NCI-H2081 (cell line): Measurements from ENCODE around the gene NDUFB3.
"Not testable (repeated sequence)": the region's sequence is repeated elsewhere in the genome, so short reads cannot be mapped to it uniquely, and the experiment has no call there.

Source experiments
- DNase-seq, 2 experiments: peaks; one replicate each; lab custom pipeline; 2025; lab: John Stamatoyannopoulos, UW

Gene NDUFB3

DNA sequence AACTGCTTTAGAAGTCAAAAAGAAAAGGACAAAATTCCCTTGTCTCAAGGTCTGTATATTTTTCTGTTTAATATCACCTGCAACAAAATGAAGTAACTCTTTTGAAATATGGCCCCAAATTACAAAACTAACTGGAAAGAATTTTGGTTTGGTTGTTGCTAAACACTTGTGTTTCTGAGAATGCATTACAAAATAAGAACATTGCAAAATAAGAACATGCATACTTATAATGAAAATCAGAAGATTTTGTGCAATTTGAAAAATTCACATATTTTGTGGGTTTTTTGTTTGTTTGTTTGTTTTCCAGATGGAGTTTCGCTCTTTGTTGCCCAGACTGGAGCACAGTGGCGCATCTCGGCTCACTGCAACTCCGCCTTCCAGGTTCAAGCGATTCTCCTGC lies 21.8 kb downstream of the NDUFB3 start:
- no peak for DNase-seq

DNA sequence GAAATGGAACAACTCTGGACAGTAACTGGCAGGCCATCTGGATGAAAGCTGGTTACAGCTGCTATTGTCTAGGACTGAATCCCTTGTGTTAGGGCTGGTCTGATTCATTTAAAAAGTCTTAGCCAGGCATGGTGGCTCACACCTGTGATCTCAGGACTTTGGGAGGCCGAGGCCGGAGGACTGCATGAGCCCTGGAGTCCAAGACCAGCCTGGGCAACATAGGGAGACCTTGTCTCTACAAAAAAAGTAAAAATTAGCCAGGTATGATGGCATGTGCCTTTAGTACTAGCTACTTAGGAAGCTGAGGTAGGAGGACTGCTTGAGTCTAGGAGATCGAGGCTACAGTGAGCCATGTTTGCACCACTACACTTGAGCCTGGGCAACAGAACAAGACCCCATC lies 28.7 kb downstream of the NDUFB3 start:
- no peak for DNase-seq

DNA sequence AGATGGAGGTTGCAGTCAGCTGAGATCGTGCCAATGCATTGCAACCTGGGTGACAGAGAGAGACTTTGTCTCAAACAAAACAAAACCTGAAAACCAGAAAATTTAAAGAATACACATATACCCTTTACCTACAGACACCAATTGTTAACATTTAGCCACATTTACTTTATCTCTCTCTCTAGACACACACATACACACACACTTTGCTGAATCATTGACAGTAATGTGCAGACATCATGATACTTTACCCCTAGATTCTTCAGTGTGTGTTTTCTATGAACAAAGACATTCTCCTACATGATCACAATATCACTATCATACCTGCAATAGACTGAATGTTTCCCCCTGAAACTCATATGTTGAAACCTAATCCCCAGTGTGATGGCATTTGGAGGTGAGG lies 34.0 kb downstream of the NDUFB3 start:
- no peak for DNase-seq

DNA sequence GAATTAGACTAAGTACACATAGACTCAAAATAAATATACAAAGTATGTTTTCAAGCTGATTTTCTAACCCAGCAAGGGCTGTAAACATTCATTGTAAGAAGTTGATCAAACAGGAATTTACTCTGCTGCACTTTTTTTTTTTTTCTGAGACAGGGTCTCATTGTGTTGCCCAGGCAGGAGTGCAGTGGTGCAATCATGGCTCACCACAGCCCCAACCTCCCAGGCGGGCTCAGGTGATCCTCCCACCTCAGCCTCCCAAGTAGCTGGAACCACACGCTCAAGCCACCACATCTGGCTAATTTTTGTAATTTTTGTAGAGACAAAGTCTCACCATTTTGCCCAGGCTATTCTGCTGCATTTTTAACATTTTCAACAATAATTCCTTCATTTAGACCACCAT lies 35.8 kb downstream of the NDUFB3 start:
- DNase-seq = no peak

DNA sequence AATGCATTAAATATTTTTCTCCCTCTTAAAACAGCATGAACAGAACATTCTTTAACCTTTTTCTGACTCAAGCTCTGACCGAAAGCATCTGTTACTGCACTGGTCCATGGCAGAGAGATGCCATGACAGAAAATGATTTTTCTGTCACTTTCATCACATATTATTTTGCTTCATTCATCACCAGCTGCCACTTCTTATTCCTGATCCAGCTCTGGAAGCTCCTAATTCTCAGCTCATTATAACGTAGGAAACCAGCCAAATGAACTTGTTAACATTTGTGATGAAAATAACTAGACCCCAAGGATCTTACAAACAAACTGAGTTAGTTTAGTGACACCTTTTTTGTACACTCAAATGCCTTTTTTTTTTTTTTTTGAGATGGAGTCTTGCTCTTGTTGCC lies 36.5 kb downstream of the NDUFB3 start:
- no peak for DNase-seq

DNA sequence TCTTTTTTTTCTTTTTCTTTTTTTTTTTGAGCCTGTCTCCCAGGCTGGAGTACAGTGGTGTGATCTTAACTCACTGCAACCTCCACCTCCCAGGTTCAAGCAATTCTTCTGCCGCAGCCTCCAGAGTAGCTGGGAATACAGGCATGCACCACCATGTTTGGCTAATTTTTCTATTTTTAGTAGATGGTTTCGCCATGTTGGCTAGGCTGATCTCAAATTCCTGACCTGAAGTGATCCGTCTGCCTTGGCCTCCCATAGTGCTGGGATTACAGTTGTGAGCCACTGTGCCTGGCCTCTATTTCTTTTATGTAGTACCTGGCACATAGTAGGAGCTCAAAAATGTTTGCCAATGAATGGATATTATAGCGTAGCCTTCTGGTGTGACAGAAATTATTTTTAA lies 37.4 kb downstream of the NDUFB3 start:
- no peak for DNase-seq

DNA sequence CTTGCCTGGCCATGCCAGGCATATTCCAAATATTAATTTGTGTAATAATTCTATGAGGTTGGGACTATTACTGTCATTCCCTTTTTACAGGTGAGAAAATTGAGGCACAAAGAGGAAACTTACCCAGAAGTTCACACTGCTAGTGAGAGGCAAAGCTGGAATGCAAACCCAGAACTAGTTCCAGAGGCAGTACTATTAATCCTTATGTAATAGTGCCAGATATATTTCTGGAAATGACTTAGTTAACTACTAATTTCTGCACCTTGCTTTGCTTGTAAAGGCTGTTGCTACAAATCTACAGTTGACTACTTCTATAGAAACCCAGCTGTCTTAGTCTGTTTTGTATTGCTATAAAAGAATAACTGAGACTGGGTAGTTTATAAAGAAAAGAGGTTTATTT lies 38.8 kb downstream of the NDUFB3 start:
- DNase-seq = no peak

DNA sequence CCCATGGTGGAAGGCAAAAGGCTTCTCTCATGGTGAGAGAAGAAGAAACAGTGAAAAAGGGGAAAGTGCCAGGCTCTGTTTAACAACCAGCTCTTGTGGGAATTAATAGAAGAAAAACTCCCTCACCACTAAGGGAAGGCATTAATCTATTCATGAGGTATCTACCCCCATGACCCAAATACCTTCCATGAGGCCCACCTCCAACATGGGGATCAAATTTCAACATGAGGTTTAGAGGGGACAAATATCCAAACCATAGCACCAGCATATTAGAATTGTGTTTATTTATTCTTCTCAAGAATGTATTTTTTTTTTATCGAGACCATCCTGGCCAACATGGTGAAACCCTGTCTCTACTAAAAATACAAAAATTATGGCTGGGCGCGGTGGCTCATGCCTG lies 39.3 kb downstream of the NDUFB3 start:
- DNase-seq = no peak

DNA sequence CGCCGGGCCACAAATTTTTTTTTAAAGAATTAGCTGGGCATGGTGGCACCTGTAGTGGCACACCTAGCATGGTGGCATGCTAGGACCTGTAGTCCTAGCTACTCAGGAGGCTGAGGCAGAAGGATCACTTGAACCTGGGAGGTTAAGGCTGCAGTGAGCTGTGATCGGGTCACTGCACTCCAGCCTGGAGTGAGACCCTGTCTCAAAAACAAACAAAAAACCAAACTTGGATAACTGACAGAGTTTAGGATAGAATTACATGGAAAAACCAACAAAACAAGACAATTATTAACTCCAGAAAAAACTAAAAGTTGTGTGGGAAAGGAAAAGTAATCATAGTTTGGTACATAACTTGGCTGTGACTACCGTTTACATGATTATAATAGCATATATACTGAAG lies 42.5 kb downstream of the NDUFB3 start:
- no peak for DNase-seq

DNA sequence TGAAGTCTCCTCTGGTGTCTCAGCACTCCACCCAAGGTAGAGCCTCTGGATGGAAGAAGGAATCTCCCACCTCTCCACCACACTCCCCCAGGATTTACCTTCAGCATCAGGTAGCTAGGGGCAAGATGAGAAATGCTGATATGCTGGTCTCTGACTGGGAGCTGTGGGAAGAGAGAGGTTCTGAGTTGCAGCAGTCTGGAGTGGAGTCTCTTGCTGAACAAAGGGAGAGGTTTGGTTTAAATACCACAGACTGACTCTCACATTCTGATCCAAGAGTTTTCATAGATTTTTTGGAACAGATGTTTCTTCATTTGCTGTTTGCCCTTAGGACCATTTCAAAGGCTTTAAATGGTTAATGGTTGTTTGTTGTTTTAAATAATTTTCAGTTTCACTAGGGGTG lies 43.0 kb downstream of the NDUFB3 start:
- no peak for DNase-seq

DNA sequence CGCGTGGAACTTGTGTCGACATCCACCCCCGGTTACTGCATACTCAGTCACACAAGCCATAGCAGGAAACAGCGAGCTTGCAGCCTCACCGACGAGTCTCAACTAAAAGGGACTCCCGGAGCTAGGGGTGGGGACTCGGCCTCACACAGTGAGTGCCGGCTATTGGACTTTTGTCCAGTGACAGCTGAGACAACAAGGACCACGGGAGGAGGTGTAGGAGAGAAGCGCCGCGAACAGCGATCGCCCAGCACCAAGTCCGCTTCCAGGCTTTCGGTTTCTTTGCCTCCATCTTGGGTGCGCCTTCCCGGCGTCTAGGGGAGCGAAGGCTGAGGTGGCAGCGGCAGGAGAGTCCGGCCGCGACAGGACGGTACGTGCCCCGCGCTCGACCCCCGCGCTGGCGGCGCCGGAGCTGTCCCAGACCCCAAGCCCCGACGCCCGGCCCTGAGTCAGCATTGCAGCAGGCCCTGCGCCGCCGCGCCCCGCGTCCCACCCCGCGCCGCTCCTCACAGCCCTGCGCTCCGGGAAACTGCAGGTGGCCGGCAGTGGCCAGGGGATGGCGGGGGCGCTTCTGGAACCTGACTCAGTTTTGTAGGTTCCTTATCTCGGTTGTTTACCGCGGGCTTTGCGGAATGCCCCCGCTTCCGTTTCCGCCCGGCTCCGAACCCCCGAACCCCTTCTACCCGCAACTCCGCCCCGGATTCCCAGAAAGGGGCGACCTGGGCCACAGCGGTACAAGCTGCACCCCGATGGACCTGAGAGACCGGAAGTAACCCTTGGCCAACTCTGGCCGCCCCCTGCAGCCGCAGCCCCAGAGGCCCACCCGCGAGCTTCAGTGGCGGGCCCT lies 44.5 kb downstream of the NDUFB3 start, which contains the start of gene CFLAR:
Gene CFLAR (plus strand): TSS at position 50 of the 844 bp plus-strand sequence. CDS start 13,702 bp downstream, outside the sequence.
- DNase-seq = peak; percentile 59 to 78

DNA sequence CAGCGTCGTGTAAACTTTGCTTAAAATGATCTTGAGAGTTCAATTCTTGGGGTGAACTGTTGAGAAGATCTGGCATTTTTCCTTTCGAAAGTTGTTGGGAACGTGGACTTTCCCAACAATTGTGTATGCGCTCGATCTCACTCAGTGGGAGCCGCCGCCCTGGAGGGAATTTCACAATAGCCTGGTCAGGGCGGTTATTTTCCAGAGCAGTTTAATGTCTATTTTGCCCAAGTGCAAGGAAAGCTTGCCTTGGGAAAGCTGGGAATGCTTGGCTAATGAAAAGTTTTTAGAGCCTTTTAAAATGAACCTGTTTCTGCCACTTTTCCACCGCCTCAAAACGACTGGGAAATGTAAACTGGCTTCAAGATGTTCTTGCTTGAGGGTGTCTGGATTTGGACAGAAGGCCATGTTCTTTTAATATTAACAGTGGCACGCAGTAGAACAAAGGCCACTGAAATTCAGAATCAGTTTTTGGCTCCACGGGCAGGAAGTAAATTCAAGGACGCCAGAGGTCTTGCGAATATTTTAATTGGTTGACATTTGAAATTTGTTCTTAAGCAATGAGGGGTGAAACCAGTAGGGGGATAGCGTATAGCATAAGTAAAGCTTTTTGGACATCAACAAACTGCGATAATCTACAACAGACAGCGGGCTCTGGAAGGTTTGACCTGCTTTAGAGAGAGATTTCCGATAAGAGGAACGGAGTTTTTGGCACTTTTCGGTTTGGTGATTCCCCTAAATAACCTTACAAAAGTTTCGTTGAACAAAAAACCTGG lies 45.3 kb downstream of the NDUFB3 start:
- DNase-seq = peak; percentile 29 to 44

DNA sequence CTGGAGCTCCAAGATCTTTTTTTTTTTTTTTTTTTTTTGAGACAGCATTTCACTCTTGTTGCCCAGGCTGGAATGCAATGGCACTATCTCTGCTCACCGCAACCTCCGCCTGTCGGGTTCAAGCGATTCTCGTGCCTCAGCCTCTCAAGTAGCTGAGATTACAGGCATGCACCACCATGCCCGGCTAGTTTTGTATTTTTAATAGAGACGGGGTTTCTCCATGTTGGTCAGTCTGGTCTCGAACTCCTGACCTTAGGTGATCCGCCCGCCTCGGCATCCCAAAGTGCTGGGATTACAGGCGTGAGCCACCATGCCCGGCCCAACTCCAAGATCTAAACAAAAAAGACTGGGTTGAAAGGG lies 45.9 kb downstream of the NDUFB3 start:
- DNase-seq = not testable (repeated sequence)

DNA sequence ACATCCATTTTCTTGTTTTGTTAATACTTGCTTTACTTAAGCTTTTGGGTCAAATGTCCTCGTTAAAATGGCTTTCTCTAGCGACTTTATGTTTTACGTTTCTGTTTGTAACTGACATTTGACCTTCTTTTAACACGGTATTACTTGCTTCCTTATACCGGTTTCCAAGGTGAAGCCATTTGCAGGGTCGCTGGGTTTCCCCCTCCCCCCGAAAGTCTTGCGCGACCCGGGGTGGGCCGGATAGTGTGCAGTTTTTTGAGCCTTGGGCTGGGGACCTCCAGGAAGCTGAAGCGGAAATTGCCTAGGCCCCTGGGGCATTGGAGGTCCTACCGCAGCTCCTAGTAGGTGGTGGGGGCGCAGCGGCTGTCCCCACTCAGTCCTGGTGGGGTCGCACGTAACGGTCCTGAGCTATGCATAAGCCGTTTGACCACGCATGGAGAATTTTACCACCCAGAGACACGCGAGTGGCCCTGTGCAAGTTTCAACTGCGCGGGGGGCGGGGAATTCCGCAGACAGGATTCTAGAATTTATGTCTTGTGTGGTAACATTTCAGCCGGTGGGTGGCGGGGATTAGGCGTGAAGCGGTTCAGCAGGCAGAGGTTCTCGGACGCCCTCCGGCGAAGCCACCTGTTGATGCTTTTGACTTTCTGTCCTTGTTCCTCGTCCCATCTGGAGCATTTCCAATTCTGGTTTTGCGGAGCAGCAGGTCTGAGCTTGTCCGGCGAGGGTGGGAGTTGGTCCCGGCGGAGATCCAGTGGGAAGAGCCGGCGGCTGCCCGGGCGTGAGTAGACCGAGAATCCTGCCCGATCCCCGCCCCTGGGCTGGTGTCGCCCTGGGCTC lies 46.5 kb downstream of the NDUFB3 start:
- peak; percentile 75 to 78 for DNase-seq

DNA sequence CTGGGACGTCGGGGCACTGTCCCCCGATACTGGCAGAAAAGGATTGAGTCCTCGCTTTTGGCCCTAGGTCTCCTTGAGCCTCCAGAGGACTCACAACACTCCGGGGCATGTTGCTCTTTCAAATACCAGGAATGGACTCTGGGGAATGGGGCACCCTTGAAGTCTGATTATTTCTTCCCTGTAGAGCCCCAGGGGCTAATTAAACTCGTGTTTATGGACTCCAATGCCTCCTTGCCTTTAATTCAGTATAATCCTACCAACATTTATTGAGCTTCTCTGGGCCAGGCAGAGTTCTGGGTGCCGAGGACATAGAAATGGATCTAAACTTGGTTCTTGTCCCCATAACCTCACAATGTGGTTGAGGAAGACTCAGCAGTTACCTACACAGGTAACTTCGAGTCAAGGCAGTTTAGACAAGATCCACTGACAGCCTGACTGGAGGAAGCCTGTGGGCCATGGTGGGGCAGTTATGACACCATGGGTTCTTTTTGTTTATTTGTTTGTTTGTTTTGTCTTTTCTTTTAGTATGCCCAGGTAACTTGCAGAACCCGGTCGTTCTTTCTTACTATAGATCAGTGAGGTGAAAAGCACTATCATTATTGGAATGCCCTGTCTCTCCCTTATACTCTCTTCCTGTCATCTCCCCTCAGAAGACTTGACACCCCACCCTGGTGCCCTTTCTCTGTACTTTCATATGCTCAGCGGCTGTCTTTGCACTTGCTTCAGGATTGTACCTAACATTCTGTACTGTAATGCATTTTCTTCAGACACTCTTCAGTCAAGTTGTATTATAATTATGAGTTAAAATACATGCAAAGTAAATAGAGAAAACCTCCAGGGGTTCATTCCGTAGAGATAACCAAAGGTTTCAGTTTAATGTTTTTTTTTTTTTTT lies 47.4 kb downstream of the NDUFB3 start:
- DNase-seq = peak in 1 of 2 experiments; percentile 49

DNA sequence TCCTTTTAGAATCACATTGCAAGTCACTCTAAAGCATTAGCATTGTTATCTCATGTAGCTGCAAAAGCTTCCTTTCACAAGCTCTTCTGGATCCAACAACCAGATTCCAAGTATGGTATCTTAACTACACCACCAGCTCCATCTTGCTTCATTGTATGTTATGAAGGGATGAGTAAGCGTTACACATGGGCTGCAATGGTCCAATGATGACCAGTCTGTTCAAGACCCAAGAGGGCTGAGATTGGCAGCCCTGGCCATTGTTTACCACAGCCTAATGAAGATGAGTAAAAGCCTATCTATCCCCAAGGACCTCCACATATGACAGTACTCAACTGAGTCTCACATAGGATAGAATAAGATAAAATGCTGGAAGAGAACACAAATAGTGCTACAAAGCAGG lies 50.5 kb downstream of the NDUFB3 start:
- no peak for DNase-seq

DNA sequence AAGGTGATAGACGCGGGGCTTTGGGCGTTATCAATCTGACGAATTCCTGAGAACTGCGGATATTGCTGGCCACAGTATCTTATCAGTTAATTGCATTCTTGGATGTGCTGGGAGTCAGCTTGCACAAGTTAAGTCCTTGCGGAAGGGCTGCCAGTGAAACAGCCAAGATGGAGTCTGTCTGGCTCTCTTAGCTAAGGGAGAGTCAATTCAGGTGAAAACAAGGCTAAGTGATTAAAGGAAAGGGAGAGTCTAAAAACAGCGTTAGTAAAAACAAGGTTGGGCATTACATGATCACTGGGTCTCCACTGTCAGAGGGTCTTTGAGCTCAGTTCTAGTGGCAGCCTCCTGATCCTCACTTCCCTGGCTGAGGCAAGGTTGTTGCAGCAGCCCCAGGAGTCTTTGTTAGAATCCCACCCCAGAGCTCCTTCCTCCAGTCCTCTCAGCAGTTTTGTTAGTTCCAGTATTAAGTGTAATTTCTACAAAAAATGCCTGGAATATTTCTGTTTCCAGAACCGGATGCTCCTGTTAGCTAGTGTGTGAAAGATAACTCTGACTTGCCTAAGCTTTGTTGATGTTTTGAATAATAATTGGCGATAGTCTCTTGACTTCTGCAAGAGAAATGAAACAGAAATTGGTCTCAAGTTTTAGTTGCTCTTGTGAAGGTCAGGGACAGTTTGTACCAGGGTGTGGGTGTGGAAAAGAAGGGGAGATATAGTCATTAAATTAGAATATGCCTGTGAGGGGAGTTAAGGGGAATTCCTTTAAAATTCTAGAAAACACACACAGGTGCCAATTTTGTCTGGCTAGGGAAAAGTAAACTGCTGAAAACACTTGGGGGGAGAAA lies 54.7 kb downstream of the NDUFB3 start:
- no peak for DNase-seq

DNA sequence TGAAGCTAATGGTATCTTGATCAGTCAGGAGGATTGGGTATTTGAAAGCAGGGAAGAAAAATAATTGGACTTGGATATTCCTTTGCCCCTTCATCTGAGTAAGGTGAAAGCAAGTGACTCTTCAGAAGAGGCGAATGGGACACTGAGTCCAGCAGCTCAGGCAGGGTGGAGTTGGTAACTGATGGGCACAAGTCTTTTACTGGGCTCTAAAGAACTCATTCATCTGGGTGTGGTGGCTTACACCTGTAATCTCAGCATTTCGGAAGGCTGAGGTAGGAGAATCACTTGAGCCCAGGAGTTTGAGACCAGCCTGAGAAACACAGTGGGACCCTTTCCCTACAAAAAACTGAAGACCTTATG lies 55.3 kb downstream of the NDUFB3 start:
- DNase-seq = no peak

DNA sequence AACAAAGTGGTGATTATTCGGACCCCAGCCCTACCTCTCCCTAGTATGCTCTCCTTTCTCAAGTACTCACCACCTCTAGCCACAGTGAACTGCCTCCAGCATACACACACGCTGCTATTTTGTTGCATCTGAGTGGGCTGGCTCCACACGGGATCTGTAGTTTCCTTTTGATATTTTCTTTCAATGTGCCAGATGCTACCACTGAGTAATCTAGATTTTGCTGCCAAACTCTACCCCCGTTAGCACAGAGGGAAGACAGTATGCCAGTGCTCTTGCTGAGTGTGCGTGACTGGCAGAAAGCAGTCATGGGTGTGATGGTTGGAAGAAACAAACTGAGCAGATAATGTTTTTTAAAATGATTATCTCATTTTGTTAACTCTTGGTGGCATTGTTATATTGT lies 55.8 kb downstream of the NDUFB3 start:
- peak in 1 of 2 experiments; percentile 14 for DNase-seq

DNA sequence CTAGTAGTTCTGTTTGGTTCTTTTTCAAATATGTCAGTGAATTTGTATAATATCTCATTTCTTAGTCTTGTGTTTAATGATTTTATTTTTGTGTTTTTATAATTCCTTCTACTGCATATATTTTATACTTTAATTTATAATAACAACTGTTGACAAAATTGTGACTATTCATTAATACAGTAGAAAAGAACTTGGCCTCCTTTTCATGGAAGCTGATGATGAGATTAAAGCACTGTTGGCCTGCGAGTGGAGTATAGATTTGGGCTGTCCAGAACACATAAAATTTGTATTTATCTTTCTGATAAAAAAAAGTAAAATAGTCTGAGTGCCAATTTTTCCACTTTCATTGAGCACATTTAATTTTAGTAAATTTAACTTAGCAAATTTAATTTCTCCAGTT lies 56.2 kb downstream of the NDUFB3 start:
- DNase-seq = no peak
